ENCODE data around the gene PRSS53. TPM values are rescaled to one million over a fixed set of nuclear protein-coding genes. Genes with fewer than 3 reads are reported as not detected.

Gene PRSS53
- polyA plus RNA-seq, 3 donors, result 0.17 to 5.1 TPM; not detected in 1

DNA sequence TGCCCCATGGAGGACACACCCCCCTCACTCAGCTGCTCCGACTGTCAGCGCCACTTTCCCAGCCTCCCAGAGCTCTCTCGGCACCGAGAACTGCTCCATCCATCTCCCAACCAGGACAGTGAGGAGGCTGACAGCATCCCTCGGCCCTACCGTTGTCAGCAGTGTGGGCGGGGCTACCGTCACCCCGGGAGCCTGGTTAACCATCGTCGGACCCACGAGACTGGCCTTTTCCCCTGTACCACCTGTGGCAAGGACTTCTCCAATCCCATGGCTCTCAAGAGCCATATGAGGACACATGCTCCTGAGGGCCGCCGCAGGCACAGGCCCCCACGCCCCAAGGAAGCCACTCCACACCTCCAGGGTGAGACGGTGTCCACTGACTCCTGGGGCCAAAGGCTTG, 12.4 kb downstream of the PRSS53 start:
- intact Hi-C loops (cut with micrococcal nuclease), result no loop called here
- TF ChIP-seq, protein P1, sequence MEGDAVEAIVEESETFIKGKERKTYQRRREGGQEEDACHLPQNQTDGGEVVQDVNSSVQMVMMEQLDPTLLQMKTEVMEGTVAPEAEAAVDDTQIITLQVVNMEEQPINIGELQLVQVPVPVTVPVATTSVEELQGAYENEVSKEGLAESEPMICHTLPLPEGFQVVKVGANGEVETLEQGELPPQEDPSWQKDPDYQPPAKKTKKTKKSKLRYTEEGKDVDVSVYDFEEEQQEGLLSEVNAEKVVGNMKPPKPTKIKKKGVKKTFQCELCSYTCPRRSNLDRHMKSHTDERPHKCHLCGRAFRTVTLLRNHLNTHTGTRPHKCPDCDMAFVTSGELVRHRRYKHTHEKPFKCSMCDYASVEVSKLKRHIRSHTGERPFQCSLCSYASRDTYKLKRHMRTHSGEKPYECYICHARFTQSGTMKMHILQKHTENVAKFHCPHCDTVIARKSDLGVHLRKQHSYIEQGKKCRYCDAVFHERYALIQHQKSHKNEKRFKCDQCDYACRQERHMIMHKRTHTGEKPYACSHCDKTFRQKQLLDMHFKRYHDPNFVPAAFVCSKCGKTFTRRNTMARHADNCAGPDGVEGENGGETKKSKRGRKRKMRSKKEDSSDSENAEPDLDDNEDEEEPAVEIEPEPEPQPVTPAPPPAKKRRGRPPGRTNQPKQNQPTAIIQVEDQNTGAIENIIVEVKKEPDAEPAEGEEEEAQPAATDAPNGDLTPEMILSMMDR (IDR thresholded peaks at IDR 0.05), result no peak
- no peak overlapping the region for H3K9ac ChIP-seq (ENCODE audit: insufficient read depth, low read length, poor library complexity, severe bottlenecking)

GRCh38 chr16:31074814-31075183, 13.9 kb downstream of the PRSS53 start:
- Histone ChIP-seq H3K4me1 (ENCODE audit: control insufficient read depth in 1 of 2, insufficient read depth in 2 of 2, low read length in 2 of 2) (peaks cover 36 to 42% of the 10 kb centered on the region in 2 donors), H4K20me1 (ENCODE audit: insufficient read depth, low read length) (peaks cover 60% of the 10 kb centered on the region), H3K9ac (ENCODE audit: insufficient read depth, low read length, poor library complexity, severe bottlenecking) (peak overlapping the region; percentile 96), H3K27me3 (ENCODE audit: control insufficient read depth in 2 of 2, insufficient read depth in 2 of 2, low read length in 2 of 2) (no peaks in the 10 kb centered on the region), H3K27ac (ENCODE audit: low read depth in 1 of 2, low read length in 2 of 2) (peak overlapping the region; percentile 97 to 100), H3K36me3 (replicated peaks in 1 of 2; ENCODE audit: control insufficient read depth in 1 of 2, insufficient read depth in 2 of 2, low read length in 2 of 2) (peaks cover 37 to 39% of the 10 kb centered on the region in 2 donors), H3K4me2 (replicated peaks; ENCODE audit: extremely low read depth, low read length, poor library complexity, severe bottlenecking) (peak overlapping the region; percentile 99), H3K79me2 (ENCODE audit: insufficient read depth, low read length) (peaks cover 84% of the 10 kb centered on the region), H3K4me3 (replicated peaks in 1 of 3; ENCODE audit: low read depth in 2 of 3, low read length in 3 of 3) (peak overlapping the region; percentile 92 to 98 (median 97)), H3K9me3 (replicated peaks in 1 of 2; ENCODE audit: control insufficient read depth in 1 of 2, insufficient read depth in 1 of 2, low read length in 2 of 2) (no peaks in the 10 kb centered on the region), H2AFZ (ENCODE audit: insufficient read depth, low read depth, low read length, poor library complexity, severe bottlenecking) (peak overlapping the region; percentile 83)
- TF ChIP-seq, protein P1 (IDR thresholded peaks at IDR 0.05), result no peak
- H3K27ac Mint-ChIP-seq, result peak overlapping the region; percentile 95 to 99 (median 97)
- peak overlapping the region; percentile 90 to 97 for H3K4me3 Mint-ChIP-seq
- H3K9me3 Mint-ChIP-seq, result no peaks in the 10 kb centered on the region
- peaks cover 42% of the 10 kb centered on the region for H3K4me1 Mint-ChIP-seq
- peak in 2 of 3 donors; percentile 42 to 57 for DNase-seq
- H3K36me3 Mint-ChIP-seq, result peaks cover 38 to 44% of the 10 kb centered on the region in 2 donors
- peaks cover 0 to 2% (median 1%) of the 10 kb centered on the region in 3 donors for H3K27me3 Mint-ChIP-seq (ENCODE audit: low read depth in 3 of 3)
- 0% methylated on average over 5 of the region's 7 CpGs for WGBS (ENCODE audit: insufficient coverage)
- intact Hi-C loops (cut with micrococcal nuclease), result loop anchor here (1.0 to 2.0 kb wide), 3 partner anchors 20 to 41 kb away; partner anchors contain the start of genes STX4 (in 1 of the 2) and VKORC1 (in 1 of the 2)

More for the DNA sequence above, 12.4 kb downstream of the PRSS53 start:
- H3K27ac ChIP-seq (ENCODE audit: low read depth in 1 of 2, low read length in 2 of 2), result peak overlapping the region in 1 of 2 donors; percentile 50
- peak overlapping the region in 1 of 2 donors; percentile 37 for H3K4me3 Mint-ChIP-seq
- DNase-seq, result no peak
- H3K79me2 ChIP-seq (ENCODE audit: insufficient read depth, low read length), result peaks cover 92% of the 10 kb centered on the region
- H3K27me3 Mint-ChIP-seq (ENCODE audit: low read depth in 3 of 3), result peaks cover 0 to 2% (median 1%) of the 10 kb centered on the region in 3 donors
- H3K27me3 ChIP-seq (ENCODE audit: control insufficient read depth in 2 of 2, insufficient read depth in 2 of 2, low read length in 2 of 2), result no peaks in the 10 kb centered on the region
- peaks cover 44% of the 10 kb centered on the region for H3K4me1 Mint-ChIP-seq
- peaks cover 50 to 59% of the 10 kb centered on the region in 2 donors for H3K36me3 Mint-ChIP-seq
- H3K27ac Mint-ChIP-seq, result peak overlapping the region in 4 of 7 donors; percentile 42 to 70 (median 58)
- H3K9me3 ChIP-seq (replicated peaks in 1 of 2; ENCODE audit: control insufficient read depth in 1 of 2, insufficient read depth in 1 of 2, low read length in 2 of 2), result no peaks in the 10 kb centered on the region
- H4K20me1 ChIP-seq (ENCODE audit: insufficient read depth, low read length), result peaks cover 75% of the 10 kb centered on the region
- H3K9me3 Mint-ChIP-seq, result no peaks in the 10 kb centered on the region
- no peak overlapping the region for H3K4me3 ChIP-seq (replicated peaks in 1 of 3; ENCODE audit: low read depth in 2 of 3, low read length in 3 of 3)
- H3K4me1 ChIP-seq (ENCODE audit: control insufficient read depth in 1 of 2, insufficient read depth in 2 of 2, low read length in 2 of 2), result peaks cover 36 to 44% of the 10 kb centered on the region in 2 donors
- no peak overlapping the region for H2AFZ ChIP-seq (ENCODE audit: insufficient read depth, low read depth, low read length, poor library complexity, severe bottlenecking)
- no peak overlapping the region for H3K4me2 ChIP-seq (replicated peaks; ENCODE audit: extremely low read depth, low read length, poor library complexity, severe bottlenecking)
- H3K36me3 ChIP-seq (replicated peaks in 1 of 2; ENCODE audit: control insufficient read depth in 1 of 2, insufficient read depth in 2 of 2, low read length in 2 of 2), result peaks cover 52 to 54% of the 10 kb centered on the region in 2 donors
- 87% methylated on average over 16 of the region's 16 CpGs for WGBS (ENCODE audit: insufficient coverage)

All from CD14-positive monocyte (primary cell).